Thoracic aorta (tissue), 2 donors: Measurements from ENCODE around the gene BCAM. TPM values are rescaled to one million over a fixed set of nuclear protein-coding genes. Genes with fewer than 3 reads are reported as not detected.

Experiments
- ATAC-seq: fragments of 150-250 bp; one replicate; pipeline ENCODE4 v1.8.0; 2017; ENCODE audit warnings: low read depth; ENCODE audit not compliant: insufficient number of reproducible peaks, low FRiP score
- DNase-seq: peaks from one replicate; pipeline ENCODE4 v3.0.0-alpha.2; 2020; ENCODE audit warnings: low spot score
- H3K27ac ChIP-seq, 2 donors: fragments of 200-600 bp; sonication (generic); 1 replicate in 1 of 2; 2 replicates in 1 of 2; pipeline ENCODE4 v1.5.1; 2016; ENCODE audit warnings: mild to moderate bottlenecking in 2 of 2, moderate library complexity in 2 of 2
- H3K27me3 ChIP-seq: fragments of 200-600 bp; sonication (generic); replicated peaks from 2 replicates; pipeline ENCODE4 v1.6.0; 2016; ENCODE audit warnings: mild to moderate bottlenecking; ENCODE audit not compliant: insufficient read depth
- H3K36me3 ChIP-seq: fragments of 200-600 bp; sonication (generic); one replicate; pipeline ENCODE4 v1.5.1; 2016
- H3K4me1 ChIP-seq, 2 donors: fragments of 200-600 bp; sonication (generic); 1 replicate in 1 of 2; 2 replicates in 1 of 2; pipeline versions ENCODE4 v1.5.1 to v1.6.0; 2016; ENCODE audit warnings: low read depth in 2 of 2, mild to moderate bottlenecking in 1 of 2; ENCODE audit not compliant: control insufficient read depth in 1 of 2
- H3K4me3 ChIP-seq: fragments of 200-600 bp; sonication (generic); 2 replicates; pipeline ENCODE4 v1.5.1; 2016; ENCODE audit warnings: mild to moderate bottlenecking
- H3K9me3 ChIP-seq: fragments of 200-600 bp; sonication (generic); 2 replicates; pipeline ENCODE4 v1.5.1; 2016
- total RNA-seq, 2 donors: library from RNA; depleted of rRNA; stranded (reverse); fragments of >200 nt; gene quantifications; one replicate each; pipeline versions ENCODE4 v1.1.0 to v1.2.3, GENCODE V29; 2016
- TF ChIP-seq, protein P1 (sequence below): fragments of 200-600 bp; sonication (generic); IDR thresholded peaks from one replicate; pipeline ENCODE4 v1.5.1; 2019; ENCODE audit warnings: antibody characterized with exemption

BCAM gene, protein sequence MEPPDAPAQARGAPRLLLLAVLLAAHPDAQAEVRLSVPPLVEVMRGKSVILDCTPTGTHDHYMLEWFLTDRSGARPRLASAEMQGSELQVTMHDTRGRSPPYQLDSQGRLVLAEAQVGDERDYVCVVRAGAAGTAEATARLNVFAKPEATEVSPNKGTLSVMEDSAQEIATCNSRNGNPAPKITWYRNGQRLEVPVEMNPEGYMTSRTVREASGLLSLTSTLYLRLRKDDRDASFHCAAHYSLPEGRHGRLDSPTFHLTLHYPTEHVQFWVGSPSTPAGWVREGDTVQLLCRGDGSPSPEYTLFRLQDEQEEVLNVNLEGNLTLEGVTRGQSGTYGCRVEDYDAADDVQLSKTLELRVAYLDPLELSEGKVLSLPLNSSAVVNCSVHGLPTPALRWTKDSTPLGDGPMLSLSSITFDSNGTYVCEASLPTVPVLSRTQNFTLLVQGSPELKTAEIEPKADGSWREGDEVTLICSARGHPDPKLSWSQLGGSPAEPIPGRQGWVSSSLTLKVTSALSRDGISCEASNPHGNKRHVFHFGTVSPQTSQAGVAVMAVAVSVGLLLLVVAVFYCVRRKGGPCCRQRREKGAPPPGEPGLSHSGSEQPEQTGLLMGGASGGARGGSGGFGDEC
- total RNA-seq = 100 to 1,000 TPM in 1 of 2 donors, 10 to 100 TPM in 1; 77.7 to 178 TPM

DNA sequence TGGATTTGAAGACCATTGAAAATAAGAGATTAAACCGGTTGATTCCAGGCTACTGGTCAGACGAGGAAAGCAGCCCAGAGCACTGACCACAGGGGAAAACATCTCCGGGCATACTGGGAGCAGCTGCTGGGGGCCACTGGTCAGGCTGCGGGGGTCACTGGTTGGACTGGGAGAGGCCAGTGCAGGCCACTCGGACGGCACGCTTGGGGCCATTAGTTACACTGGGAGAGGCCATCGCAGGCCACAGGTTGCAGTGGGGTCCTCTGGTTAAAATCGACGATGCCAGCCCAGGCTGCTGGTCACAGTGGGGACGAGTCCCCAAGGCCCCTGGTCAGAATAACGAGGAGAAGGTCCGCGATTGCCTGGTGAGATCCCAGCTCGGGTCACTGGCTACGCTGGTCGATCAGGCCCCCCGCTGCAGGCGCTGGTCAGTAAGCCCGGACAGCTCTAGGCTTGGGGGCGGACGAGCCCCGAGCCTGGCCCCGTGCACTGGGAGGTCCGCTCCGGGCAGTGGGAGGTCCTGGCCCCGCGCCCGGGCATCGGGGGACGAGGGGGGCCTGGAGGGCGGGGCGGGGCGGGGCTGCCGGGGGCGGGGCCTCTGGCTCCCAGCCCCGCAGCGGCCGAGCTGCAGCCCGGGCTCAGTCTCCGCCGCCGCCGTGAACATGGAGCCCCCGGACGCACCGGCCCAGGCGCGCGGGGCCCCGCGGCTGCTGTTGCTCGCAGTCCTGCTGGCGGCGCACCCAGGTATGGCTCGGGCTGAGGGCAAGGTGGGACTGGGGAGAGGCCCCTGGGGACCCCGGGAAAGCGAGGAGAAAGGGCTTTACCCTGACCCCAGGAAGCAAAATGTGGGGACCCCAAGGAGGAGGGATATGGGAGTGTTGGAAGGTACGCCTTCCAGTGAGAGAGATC is at the start of gene BCAM:
Gene BCAM (plus strand): TSS at position 641 of the 909 bp plus-strand sequence. CDS start 22 bp downstream, at position 663.
- no peak for DNase-seq
- peak within 1 kb of the TSS; percentile 92 for H3K4me3 ChIP-seq
- H3K4me1 ChIP-seq = peaks cover 13 to 47% of the 10 kb centered on the region in 2 donors
- peak; percentile 65 for ATAC-seq
- H3K9me3 ChIP-seq = no peaks in the 10 kb centered on the region
- H3K36me3 ChIP-seq = peaks cover 9% of the 10 kb centered on the region
- H3K27ac ChIP-seq = peak within 1 kb of the TSS; percentile 63 to 68
- H3K27me3 ChIP-seq = no peaks in the 10 kb centered on the region
- TF ChIP-seq, protein P1, sequence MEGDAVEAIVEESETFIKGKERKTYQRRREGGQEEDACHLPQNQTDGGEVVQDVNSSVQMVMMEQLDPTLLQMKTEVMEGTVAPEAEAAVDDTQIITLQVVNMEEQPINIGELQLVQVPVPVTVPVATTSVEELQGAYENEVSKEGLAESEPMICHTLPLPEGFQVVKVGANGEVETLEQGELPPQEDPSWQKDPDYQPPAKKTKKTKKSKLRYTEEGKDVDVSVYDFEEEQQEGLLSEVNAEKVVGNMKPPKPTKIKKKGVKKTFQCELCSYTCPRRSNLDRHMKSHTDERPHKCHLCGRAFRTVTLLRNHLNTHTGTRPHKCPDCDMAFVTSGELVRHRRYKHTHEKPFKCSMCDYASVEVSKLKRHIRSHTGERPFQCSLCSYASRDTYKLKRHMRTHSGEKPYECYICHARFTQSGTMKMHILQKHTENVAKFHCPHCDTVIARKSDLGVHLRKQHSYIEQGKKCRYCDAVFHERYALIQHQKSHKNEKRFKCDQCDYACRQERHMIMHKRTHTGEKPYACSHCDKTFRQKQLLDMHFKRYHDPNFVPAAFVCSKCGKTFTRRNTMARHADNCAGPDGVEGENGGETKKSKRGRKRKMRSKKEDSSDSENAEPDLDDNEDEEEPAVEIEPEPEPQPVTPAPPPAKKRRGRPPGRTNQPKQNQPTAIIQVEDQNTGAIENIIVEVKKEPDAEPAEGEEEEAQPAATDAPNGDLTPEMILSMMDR = no peak

DNA sequence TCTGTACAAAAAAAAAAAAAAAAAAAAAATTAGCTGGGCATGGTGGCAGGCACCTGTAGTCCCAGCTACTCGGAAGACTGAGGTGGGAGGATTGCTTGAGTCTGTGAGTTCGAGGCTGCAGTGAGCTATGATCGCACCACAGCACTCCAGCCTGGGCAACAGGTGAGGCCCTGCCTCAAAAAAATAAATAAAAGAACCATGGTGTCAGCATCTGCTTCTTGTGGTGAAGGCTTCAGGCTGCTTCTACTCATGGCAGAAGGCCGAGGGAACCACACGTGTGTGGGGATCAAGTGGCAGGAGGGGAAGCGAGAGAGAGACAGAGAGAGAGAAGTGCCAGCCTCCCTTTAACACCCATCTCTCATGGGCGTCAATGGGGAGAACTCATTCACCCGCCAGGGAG is 46.9 kb upstream of the BCAM start:
- H3K4me3 ChIP-seq = no peak overlapping the region
- ATAC-seq (no peak), DNase-seq (no peak)
- peaks cover 8 to 17% of the 10 kb centered on the region in 2 donors for H3K4me1 ChIP-seq
- TF ChIP-seq, protein P1 = no peak
- no peaks in the 10 kb centered on the region for H3K27me3 ChIP-seq
- H3K27ac ChIP-seq = no peak overlapping the region
- no peaks in the 10 kb centered on the region for H3K9me3 ChIP-seq
- H3K36me3 ChIP-seq = peaks cover 11% of the 10 kb centered on the region

DNA sequence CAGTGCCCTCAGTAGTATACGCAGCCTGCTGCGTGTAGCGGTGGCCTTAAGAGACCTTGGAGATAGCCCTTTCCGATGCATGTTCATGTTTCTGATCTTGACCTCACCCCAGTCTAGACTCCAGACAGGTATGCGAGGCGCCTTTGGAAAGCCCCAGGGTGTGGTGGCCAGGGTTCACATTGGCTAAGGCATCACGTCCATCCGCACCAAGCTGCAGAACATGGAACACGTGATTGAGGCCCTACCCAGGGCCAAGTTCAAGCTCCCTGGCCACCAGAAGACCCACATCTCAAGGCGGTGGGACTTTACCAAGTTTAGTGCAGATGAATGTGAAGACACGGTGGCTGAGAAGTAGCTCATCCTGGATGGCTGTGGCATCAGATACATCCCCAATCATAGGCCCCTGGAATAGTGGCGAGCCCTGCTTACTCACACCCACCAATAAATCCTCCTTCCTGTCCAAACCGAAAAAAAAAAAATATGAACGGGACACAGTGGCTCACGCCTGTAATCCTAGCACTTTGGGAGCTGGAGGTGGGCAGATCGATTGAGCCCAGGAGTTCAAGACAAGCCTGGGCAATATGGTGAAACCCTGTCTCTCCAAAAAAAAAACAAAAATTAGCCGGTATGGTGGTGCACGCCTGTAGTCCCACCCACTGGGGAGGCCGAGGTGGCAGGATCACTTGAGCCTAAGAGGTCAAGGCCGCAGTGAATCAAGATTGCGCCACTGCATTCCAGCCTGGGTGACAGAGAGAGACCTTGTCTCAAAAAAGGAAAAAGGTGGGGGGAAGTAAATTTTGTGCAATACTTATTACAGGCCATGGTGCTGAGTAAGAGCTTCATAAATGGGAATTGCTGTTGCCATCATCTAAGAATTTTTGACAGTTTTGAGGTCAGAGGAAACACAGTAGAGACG is 43.6 kb upstream of the BCAM start:
- DNase-seq (no peak), ATAC-seq (no peak)
- H3K27ac ChIP-seq = no peak overlapping the region
- H3K27me3 ChIP-seq = no peaks in the 10 kb centered on the region
- peaks cover 2% of the 10 kb centered on the region for H3K36me3 ChIP-seq
- peaks cover 0 to 3% of the 10 kb centered on the region in 2 donors for H3K4me1 ChIP-seq
- no peak overlapping the region for H3K4me3 ChIP-seq
- no peaks in the 10 kb centered on the region for H3K9me3 ChIP-seq
- TF ChIP-seq, protein P1 = no peak

DNA sequence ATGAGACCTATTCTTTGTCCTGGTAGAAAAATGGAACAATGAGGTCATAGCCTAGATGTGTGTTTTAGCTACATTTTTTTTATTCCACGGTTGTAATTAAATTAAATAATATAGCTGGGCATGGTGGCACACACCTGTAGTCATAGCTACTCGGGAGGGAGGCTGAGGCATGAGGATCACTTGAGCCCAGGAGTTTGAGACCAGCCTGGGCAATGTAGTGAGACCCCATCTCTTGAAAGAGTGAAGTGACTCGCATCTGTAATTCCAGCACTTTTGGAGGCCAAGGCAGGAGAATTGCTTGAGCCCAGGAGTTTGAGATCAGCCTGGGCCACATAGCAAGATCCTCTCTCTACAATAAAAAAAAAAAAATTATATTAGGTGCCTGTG is 43.0 kb upstream of the BCAM start:
- TF ChIP-seq, protein P1 = no peak
- Histone ChIP-seq H3K4me1 (peaks cover 0 to 6% of the 10 kb centered on the region in 2 donors), H3K9me3 (no peaks in the 10 kb centered on the region), H3K27ac (no peak overlapping the region), H3K4me3 (no peak overlapping the region), H3K27me3 (no peaks in the 10 kb centered on the region), H3K36me3 (no peaks in the 10 kb centered on the region)
- ATAC-seq (no peak), DNase-seq (no peak)
